Left colon (tissue), 2 donors: ENCODE measurements around the gene PLXNB1. TPM values are rescaled to one million over a fixed set of nuclear protein-coding genes. Genes with fewer than 3 reads are reported as not detected.
"Not testable (repeated sequence)": the region's sequence is repeated elsewhere in the genome, so short reads cannot be mapped to it uniquely, and the experiment has no call there.

ENCODE experiments used
- ATAC-seq: fragments of 200-7000 bp; cut with Tn5 transposase; one replicate; pipeline ENCODE4 v1.9.1; 2020; ENCODE audit warnings: mild to moderate bottlenecking, moderate library complexity
- DNase-seq, 2 donors: peaks; one replicate each; pipeline ENCODE4 v3.0.0-alpha.2; 2020
- intact Hi-C, 2 donors: fragments of 100-400 bp; cut with DNase I in 1 of 2; cut with micrococcal nuclease in 1 of 2; formaldehyde crosslinking; loops; one replicate each; pipeline versions ENCODE4 v1.11.2 to v1.14.0; 2022; cut with DNase I, micrococcal nuclease
- long read RNA-seq: library from polyadenylated mRNA; unstranded; transcript quantifications from one replicate; pipeline ENCODE4 v2.0.0, GENCODE V29; 2021
- total RNA-seq, 2 donors: library from RNA; stranded (reverse); fragmentation: NEBNext Ultra II Directional; extraction: Animal tissue kit (Norgen Biotek cat#: 25700); gene quantifications; one replicate each; pipeline ENCODE4 v1.2.1, GENCODE V29; 2021
- donor health status: DM: no; HTN: no; CAD: no.
- donor health status: DM: yes; HTN: yes; CAD: no.

PLXNB1 gene, protein sequence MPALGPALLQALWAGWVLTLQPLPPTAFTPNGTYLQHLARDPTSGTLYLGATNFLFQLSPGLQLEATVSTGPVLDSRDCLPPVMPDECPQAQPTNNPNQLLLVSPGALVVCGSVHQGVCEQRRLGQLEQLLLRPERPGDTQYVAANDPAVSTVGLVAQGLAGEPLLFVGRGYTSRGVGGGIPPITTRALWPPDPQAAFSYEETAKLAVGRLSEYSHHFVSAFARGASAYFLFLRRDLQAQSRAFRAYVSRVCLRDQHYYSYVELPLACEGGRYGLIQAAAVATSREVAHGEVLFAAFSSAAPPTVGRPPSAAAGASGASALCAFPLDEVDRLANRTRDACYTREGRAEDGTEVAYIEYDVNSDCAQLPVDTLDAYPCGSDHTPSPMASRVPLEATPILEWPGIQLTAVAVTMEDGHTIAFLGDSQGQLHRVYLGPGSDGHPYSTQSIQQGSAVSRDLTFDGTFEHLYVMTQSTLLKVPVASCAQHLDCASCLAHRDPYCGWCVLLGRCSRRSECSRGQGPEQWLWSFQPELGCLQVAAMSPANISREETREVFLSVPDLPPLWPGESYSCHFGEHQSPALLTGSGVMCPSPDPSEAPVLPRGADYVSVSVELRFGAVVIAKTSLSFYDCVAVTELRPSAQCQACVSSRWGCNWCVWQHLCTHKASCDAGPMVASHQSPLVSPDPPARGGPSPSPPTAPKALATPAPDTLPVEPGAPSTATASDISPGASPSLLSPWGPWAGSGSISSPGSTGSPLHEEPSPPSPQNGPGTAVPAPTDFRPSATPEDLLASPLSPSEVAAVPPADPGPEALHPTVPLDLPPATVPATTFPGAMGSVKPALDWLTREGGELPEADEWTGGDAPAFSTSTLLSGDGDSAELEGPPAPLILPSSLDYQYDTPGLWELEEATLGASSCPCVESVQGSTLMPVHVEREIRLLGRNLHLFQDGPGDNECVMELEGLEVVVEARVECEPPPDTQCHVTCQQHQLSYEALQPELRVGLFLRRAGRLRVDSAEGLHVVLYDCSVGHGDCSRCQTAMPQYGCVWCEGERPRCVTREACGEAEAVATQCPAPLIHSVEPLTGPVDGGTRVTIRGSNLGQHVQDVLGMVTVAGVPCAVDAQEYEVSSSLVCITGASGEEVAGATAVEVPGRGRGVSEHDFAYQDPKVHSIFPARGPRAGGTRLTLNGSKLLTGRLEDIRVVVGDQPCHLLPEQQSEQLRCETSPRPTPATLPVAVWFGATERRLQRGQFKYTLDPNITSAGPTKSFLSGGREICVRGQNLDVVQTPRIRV (N-terminal part only)
- 100 to 1,000 TPM in 1 of 2 donors, 10 to 100 TPM in 1; 91.1 to 114 TPM for total RNA-seq
- long read RNA-seq, partial matches to known transcripts = 51 of 69 reads
- long read RNA-seq, other reads (novel, unspliced or antisense) = 17 of 69 reads

DNA sequence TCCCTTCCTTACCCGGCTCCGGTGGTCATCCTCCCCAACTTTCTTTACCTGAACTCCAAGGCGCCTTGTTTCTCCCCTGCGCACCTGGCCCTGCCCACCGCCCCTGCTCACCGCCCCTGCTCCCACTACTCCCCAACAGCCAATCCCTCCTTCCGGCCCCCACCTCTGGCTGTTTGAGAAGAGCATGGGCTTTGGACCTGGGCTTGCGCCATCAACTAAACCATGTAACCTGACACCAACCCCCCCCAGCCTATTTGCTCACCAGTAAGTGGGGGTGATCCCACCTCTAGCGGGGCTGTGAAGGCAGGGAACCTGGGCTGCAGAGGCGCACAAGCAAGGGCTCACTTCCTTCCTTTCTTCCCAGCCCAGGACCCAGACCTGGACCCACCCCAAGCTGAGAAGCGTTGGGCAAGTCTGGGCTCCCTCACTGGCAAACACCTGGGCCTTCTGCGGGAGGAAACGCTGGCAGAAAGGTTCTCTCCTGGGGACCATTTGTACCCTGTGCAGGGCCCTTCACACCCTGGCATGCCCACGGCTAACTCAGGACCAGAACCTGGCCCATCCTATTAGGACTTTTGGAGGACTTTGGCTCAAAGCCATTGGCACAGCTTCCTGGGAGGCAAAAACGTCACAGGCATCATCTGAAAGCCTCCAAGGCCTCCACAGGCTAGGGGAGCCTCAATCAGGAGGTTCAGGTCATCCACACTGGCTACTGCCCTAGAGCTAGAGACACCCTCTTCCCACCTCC, at the start of gene PLXNB1:
Gene PLXNB1 (minus strand): TSS at position 127 of the 748 bp plus-strand sequence. CDS start 5,475 bp downstream, outside the sequence.
- intact Hi-C loops = no loop called here
- ATAC-seq (peak; percentile 46), DNase-seq (peak; percentile 82 to 93)

DNA sequence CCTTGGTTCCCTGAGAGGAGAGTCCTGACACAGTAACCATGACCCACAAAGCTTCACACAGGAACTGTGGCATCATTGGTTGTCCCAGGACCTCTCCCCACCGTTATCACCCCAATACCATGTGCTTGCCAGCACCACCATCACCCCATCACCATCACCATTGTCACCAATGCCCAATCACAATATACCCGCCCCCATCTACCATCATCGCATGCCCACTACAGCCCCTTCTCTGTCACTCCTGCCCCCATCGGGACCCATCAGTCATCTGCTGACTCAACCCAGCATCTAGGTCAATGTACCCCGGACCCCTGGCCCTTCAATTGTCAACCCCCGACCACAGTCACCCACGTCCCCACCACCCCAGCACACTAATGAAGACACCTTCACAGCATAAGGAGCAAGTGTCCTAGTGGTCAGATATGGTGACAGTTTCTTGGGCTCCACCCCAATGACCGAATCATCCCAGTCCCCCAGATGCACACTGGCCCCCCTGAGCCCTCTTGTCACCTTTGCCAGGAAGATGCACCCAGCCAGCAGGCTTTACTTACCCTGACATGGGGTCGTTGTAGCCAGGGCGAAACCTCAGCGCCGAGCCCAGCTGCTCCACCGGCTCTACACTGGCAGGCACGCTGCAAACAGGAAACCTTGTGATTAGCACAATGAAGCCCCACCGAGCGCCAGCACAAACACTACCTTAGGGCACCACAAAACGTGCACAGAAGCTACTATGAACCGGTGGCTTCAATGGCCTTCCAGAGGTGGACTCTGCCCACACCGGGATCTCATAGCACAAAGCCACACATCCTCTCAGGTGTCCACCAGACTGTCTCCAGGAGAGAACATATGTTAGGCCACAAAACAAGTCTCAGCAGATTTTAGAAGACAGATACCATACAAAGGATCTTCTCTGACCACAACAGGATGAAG, 49.0 kb upstream of the PLXNB1 start:
- intact Hi-C loops = no loop called here
- ATAC-seq = peak; percentile 18
- DNase-seq = peak in 1 of 2 donors; percentile 50

DNA sequence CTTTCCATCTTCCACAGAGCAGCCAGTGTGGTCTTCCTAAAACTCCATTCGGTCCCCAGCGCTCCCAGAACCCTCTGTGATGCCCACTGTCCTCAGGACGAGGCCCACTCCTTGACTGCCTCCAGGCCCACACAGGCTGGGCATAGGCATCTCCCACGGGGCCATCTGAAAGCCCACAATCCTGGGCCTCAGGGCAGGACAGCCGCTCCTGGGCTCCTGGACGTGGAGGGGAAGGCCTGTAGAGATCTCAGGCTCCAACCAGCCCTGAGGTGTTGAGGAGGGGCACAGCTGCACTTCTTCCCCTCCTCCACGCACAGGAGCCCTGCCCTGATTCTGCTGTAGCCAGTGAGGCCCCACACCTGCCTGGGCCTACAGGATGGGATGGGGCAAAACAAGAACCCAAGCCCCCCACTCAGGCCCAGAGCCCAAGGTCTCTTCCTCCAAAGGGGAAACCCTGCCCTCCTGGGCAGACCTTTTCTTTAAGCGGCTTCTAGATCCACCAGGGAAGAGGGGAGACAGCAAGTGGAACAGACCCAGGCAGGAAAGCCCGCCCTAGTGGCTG, 48.2 kb upstream of the PLXNB1 start:
- no peak for DNase-seq
- no peak for ATAC-seq
- intact Hi-C loops = no loop called here

DNA sequence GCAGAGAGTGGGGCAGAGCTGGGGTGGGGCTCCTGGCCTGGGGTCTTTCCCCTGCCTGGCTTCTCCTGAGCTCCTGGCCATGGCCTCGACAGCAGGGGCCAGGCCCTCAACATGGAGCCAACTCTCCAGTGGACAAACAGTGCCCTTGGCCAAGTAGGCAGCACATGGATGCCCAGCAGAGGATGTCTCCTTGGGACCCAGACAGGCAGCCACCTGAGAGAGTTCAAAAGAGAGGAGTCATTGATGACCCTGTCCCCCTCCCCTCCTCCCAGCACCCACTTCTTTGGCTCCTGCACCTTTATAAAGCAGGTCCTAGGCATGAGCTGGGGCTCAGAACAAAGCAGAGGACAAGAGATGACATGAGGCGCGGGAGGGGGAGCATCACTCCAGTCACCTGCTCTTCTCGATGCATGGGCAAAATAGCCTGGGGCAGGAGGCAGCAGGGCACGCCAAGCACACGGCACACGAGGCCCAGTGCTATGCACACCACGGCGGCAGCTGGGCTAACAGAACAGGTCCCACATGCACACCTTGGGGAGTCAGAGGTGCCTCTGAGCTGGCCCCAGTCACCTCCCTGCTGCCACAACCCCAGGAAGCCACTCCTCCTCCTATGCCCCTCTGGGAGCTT, 46.7 kb upstream of the PLXNB1 start:
- ATAC-seq (no peak), DNase-seq (no peak)
- intact Hi-C loops = no loop called here

DNA sequence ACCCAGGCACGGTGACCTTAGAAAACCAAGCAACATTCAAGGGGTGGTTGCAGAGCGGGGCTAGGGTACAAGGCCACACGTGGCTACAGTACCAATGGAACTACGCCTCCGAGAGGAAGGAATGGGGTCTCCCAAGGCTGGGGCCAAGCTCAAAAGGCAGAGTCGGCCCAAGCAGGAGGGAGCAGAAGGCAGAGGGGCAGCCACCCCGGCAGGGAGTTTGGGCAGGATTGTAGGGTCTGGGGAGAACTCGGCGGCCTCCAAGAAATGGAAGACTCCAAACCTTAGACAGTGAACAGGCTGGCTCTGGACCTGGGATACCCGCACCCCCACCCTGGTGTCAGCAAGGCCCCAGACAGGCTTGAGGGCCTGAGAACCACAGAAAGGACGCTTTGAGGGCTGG, 45.3 kb upstream of the PLXNB1 start:
- intact Hi-C loops = no loop called here
- ATAC-seq = no peak
- DNase-seq = no peak

DNA sequence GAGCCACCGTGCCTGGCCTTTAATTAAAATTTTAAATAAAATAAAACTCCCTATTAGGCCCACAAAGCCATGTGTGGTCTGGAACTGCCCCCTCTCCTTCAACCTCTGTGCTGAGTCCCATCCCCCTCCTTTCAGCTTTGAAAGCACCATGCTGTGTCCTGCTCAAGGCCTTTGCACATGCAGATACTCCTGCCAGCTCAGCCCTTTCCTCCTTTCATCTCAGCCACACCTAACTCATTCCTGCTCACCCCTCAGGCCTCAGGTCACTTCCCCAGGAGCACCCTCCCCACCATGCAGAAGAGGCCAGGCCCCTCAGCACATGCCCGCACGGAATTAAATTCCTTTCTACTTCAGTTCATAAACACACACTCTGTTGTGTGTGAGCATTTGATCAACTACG, 44.7 kb upstream of the PLXNB1 start:
- no peak for ATAC-seq
- intact Hi-C loops = no loop called here
- no peak for DNase-seq

DNA sequence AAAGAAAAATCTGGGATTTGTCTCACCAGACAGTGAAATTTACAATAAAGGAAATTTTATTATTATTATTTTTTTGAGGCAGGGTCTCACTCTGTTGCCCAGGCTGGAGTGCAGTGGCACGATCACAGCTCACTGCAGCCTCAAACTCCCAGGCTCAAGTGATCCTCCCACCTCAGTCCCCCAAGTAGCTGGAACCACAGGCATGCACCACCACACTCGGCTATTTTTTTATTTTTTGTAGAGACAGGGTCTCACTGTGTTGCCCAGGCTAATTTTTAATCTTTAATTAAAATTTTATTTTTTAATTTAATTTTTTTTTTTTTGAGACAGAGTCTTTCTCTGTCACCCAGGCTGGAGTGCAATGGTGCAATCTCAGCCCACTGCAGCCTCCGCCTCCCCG, 44.1 kb upstream of the PLXNB1 start:
- intact Hi-C loops = not testable (repeated sequence)

DNA sequence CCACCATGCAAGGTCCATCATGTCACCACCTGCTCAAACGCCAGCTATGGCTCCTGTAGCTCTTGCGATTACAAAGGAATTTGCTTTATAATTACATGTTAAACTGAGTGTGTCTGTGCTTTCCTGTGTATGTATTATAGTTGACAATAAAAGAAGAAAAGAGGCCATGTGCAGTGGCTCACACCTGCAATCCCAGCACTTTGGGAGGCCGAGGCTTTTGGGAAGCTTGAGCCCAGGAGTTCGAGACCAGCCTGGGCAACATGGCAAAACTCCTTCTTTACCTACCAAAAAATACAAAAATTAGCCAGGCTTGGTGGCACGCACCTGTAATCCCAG, 43.7 kb upstream of the PLXNB1 start:
- intact Hi-C loops = no loop called here
- no peak for ATAC-seq
- DNase-seq = no peak

More for the DNA sequence above, 44.1 kb upstream of the PLXNB1 start:
- not testable (repeated sequence) for DNase-seq, ATAC-seq

DNA sequence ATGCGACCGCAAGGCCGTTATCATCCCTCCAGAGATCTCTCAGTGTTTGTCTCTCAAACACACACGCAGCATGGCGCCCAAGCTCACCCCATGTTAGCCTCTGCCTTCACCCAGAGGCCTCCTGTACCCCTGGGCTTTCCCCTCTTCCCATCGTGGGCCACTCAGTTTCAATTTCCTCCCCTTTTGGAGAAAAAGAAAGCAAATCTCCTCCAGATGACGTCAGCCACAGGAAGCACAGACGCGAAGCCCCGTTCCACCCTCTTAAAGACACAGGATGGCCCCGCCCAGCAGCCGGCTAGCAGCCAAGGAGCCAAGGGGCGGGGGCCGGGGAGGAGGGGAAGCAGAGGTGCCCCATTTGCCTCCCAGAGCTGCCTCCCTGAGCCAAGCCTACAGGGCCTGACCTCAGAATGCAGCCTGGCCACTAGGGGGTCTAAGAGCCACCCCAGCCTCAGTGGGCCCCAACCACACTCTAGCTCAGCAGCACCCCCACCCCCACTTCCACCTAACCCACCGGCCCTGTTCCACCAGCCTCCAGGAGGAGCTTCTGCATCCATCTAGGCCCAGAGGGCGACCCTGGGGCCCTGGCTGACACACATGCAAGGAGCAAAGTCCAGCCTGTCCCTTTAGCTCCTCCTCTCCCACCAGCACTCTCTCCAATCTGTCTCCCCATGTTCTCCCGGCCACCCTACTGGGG, 43.2 kb upstream of the PLXNB1 start:
- intact Hi-C loops = no loop called here
- ATAC-seq (peak; percentile 93), DNase-seq (peak; percentile 96 to 97)

DNA sequence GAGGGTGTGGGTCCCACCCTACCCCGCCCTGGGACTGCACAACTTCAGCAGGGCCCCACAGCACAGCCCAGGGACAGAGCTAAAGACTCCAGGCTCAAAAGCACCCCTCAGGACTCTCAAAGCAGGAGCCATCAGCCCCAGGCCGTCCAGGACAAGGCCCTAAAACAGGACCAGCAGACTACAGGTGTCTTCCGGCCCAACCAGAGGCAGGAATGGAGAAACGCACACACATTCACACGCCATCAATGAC, 42.7 kb upstream of the PLXNB1 start:
- intact Hi-C loops = no loop called here
- DNase-seq (peak in 1 of 2 donors; percentile 51), ATAC-seq (peak; percentile 55)

DNA sequence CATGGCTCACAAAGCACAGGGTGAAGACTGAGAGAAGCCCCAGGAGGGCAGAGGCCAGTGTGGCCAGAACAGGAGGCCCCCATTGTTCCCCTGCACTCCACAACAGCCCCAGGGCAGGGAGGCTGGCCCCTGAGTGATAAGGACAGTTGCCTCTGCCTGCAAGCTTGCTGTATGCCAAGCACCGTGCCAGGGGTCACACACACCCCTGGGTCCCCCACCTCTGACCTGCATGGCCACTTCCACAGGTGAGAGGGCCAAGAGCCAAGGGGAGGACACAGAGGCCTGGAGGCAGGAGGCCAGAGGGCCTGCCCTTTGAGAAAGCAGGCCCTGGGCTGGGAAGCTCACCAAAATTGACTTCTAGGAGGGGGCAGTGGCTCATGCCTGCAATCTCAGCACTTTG, 40.4 kb upstream of the PLXNB1 start:
- intact Hi-C loops = no loop called here
- no peak for ATAC-seq
- no peak for DNase-seq

DNA sequence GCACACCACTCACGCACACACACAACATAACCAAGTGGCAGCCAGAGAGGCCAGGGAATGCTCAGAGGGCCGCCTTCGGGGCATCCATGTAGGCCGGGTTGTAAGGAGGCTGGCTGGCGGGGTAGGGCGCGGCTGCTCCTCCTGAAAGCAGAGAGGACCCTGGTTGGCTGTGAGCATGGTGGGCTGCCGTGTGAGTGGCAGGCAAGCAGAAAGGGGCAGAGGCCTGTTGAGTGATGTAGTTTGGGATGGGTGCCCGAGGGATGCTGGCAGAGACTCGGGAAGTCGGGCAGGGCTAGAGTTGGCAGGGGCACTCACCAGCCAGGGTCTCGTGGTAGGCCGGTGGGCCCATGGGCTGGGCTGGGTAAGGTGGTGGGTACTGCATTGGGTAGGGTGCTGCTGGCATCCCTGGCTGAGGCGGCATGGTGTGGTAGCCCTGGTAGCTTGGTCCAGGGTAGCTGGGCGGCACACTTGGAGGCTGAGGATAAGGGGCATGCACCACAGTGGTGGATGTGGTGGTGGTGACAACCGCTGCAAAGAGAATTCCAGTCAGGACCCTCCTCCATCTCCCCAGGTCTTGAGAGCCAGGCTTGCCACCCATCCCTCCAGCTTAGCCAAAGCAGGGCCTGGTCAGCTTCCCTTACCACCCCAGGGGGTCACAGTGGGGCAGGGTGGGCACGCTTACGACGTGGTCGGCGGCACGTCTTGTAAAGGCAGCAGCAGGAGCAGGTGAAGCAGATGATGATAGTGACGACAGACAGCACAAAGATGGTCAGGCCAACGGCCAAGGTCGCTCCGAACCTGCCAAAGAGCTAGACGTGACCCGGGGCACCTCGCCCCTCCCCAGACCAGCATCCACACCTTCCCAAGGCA, 39.4 kb upstream of the PLXNB1 start:
- no peak for ATAC-seq
- DNase-seq = no peak
- intact Hi-C loops = no loop called here

DNA sequence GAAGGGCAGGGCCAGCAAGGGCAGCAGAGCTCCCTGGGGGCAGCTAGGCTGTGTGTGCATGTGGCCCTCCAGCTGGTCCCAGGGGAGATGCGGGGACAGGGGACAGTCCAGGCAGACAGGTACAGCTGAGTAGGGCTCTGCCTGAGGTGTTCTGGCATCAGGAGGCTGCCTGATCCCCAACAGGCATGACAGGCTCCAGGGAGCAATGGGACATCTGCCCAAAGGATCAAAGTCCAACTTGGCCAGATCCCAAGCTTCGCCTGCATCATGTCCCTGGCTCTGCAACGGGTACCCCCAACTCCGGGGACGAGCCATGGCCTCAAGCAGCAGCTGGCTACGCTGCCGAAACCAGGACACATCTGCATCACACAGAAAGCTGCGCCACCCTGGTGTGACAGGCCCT, 38.4 kb upstream of the PLXNB1 start:
- ATAC-seq (no peak), DNase-seq (peak; percentile 51 to 59)
- intact Hi-C loops = no loop called here

DNA sequence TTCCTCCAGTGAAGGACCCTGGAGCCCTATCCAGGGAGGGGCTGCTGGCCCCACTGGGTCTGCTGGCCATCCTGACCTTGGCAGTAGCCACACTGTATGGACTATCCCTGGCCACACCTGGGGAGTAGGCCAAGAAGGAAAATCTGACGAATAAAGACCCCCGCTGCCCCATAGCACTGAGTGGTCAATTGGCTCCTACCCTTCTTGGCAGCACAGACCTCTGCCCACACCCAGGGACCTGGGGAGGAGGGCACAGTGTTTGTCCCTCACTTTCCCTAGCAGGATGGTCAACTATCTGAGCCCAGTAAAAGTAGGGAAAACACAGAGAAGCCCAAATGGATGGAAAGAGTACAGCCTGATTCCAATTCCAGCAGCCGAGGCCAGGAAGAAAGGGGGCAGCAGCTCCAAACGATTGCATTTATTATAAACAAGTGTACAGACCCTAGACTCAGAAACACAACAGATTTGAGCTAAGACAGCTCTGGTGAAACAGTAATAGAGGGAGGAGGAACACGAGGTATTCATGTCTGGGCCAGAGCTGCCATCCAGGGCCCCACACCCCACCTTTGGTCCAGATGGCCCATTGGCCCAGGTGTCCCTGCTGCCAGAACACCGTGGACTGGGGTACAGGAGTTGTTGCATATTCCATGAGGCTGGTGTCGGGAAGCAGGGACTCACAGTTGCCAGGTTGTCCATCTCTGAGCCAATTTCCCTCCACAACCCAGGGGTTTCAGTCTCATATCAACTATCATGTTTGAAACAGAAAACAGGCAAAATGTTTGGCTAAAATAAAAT, 37.8 kb upstream of the PLXNB1 start:
- ATAC-seq (no peak), DNase-seq (no peak)
- intact Hi-C loops = no loop called here

DNA sequence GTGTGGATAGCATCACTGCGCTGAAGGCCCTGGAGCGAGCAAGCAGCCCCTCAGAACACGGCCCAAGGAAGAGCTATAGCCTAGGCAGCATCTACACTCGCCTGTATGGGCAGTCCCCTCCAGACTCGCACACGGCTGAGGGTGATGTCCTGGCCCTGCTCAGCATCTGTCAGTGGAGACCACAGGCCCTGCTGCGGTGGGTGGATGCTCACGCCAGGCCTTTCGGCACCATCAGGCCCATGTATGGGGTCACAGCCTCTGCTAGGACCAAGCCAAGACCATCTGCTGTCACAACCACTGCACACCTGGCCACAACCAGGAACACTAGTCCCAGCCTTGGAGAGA, 37.2 kb upstream of the PLXNB1 start:
- intact Hi-C loops = no loop called here
- ATAC-seq = no peak

More for the DNA sequence above, 37.2 kb upstream of the PLXNB1 start:
- no peak for DNase-seq
